ENCODE data around the gene MT1E.
A peak's percentile ranks its signal among the peaks of the same experiment; 100 is the strongest.

The MT1E gene

GRCh38 chr16:56628486-56629350 lies 3.1 kb downstream of the MT1E start:
- DNase-seq, result no peak

GRCh38 chr16:56629531-56629930 lies 4.0 kb downstream of the MT1E start:
- DNase-seq, result no peak

GRCh38 chr16:56630134-56630533 lies 4.6 kb downstream of the MT1E start:
- no peak for DNase-seq

- DNase-seq, result no peak
Measured at GRCh38 chr16:56631197-56631596, 5.6 kb downstream of the MT1E start.

GRCh38 chr16:56631832-56632155 lies 6.2 kb downstream of the MT1E start:
- DNase-seq, result no peak

- no peak for DNase-seq
Measured at GRCh38 chr16:56632156-56632847, 6.7 kb downstream of the MT1E start, which contains the start of gene MT1M. Gene MT1M (plus strand): TSS chr16:56632659. CDS start chr16:56632732, 73 bp downstream.

GRCh38 chr16:56632848-56633365 lies 7.3 kb downstream of the MT1E start:
- no peak for DNase-seq

- no peak for DNase-seq
Measured at GRCh38 chr16:56633535-56633934, 8.0 kb downstream of the MT1E start.

GRCh38 chr16:56634715-56635440 lies 9.3 kb downstream of the MT1E start:
- DNase-seq, result no peak

- DNase-seq, result no peak
Measured at GRCh38 chr16:56635441-56635967, 9.9 kb downstream of the MT1E start.

GRCh38 chr16:56636616-56637413 lies 11.2 kb downstream of the MT1E start:
- no peak for DNase-seq

- no peak for DNase-seq
Measured at GRCh38 chr16:56637814-56638750, 12.5 kb downstream of the MT1E start, which contains the start of gene MT1A. Gene MT1A (plus strand): TSS chr16:56638666. CDS start chr16:56638739, 73 bp downstream.

- no peak for DNase-seq
Measured at GRCh38 chr16:56639045-56639444, 13.5 kb downstream of the MT1E start.

- no peak for DNase-seq
Measured at GRCh38 chr16:56640076-56640475, 14.5 kb downstream of the MT1E start.

- DNase-seq, result no peak
Measured at GRCh38 chr16:56641166-56641565, 15.6 kb downstream of the MT1E start.

- DNase-seq, result peak; percentile 74 to 84
Measured at GRCh38 chr16:56643080-56643778, 17.6 kb downstream of the MT1E start.

- DNase-seq, result no peak
Measured at GRCh38 chr16:56643833-56644232, 18.3 kb downstream of the MT1E start.

- DNase-seq, result no peak
Measured at GRCh38 chr16:56645311-56645710, 19.7 kb downstream of the MT1E start.

- no peak for DNase-seq
Measured at GRCh38 chr16:56645838-56646237, 20.3 kb downstream of the MT1E start.

Measured in CD4-positive, alpha-beta T cell treated with Interferon alpha-2 for 1 hour (primary cell).